ENCODE measurements around the gene KCNQ5. TPM values are rescaled to one million over a fixed set of nuclear protein-coding genes. Genes with fewer than 3 reads are reported as not detected.

Gene KCNQ5
- total RNA-seq, 1 donor from 2014 or later = 10.1 TPM

DNA sequence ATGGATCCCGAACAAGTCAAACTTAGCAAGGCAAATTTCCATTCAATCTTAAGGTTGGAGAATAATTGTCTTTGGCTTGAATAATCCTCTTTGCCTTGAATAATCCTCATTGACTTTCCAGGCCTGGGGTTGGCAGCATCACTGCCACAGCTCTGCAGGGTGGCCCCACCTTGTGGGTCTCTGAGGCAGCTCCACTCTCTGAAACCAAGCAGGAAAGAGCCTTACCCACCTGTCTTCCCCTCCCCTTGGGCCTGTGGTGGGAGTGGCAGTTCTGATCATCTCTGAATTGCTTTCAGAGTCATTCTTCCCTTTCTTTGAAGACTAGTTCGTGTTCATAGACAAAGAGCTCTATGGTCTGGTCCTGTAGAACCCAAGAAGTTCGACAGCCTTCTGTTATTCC is 47.5 kb downstream of the KCNQ5 start:
- H3K27ac Mint-ChIP-seq = no peak overlapping the region
- ChIA-PET CTCF (no interaction called here), POLR2A (no interaction called here)
- DNase-seq = no peak
- H3K9me3 Mint-ChIP-seq = no peaks in the 10 kb centered on the region
- ATAC-seq (ENCODE audit: low read depth) = no peak
- H3K36me3 Mint-ChIP-seq (ENCODE audit: low read depth) = no peaks in the 10 kb centered on the region
- TF ChIP-seq, protein P1, sequence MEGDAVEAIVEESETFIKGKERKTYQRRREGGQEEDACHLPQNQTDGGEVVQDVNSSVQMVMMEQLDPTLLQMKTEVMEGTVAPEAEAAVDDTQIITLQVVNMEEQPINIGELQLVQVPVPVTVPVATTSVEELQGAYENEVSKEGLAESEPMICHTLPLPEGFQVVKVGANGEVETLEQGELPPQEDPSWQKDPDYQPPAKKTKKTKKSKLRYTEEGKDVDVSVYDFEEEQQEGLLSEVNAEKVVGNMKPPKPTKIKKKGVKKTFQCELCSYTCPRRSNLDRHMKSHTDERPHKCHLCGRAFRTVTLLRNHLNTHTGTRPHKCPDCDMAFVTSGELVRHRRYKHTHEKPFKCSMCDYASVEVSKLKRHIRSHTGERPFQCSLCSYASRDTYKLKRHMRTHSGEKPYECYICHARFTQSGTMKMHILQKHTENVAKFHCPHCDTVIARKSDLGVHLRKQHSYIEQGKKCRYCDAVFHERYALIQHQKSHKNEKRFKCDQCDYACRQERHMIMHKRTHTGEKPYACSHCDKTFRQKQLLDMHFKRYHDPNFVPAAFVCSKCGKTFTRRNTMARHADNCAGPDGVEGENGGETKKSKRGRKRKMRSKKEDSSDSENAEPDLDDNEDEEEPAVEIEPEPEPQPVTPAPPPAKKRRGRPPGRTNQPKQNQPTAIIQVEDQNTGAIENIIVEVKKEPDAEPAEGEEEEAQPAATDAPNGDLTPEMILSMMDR (IDR thresholded peaks at IDR 0.05) = no peak
- H3K4me1 Mint-ChIP-seq = peaks cover 7% of the 10 kb centered on the region
- intact Hi-C loops (cut with micrococcal nuclease) = no loop called here
- H3K27me3 Mint-ChIP-seq = no peaks in the 10 kb centered on the region
- H3K4me3 Mint-ChIP-seq = no peak overlapping the region

DNA sequence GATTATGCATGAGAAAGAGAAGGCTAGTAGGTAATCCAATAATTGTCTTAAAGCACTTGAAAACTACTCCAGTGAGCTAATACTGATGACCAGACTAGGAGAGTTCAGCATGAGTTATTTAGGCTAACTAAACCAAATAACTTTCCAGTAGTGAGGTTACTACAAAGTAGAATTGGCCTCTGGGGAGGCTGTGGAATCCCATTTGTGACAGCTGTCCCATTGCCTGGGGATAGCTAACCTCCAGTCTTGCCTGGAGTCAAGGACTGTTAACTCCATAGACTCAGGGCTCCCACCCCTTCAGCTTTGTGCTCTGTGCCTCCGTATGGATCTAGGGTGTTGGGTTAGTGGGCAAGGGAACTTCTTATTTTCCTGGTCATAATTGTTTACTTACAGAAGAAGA is 51.0 kb downstream of the KCNQ5 start:
- POLR2A ChIA-PET = no interaction called here
- H3K4me3 Mint-ChIP-seq = no peak overlapping the region
- DNase-seq = no peak
- peaks cover 7% of the 10 kb centered on the region for H3K4me1 Mint-ChIP-seq
- no peak overlapping the region for H3K27ac Mint-ChIP-seq
- no peaks in the 10 kb centered on the region for H3K9me3 Mint-ChIP-seq
- no peaks in the 10 kb centered on the region for H3K27me3 Mint-ChIP-seq
- peaks cover 4% of the 10 kb centered on the region for H3K36me3 Mint-ChIP-seq (ENCODE audit: low read depth)
- TF ChIP-seq, protein P1 (IDR thresholded peaks at IDR 0.05) = no peak
- ATAC-seq (ENCODE audit: low read depth) = no peak
- CTCF ChIA-PET = no interaction called here
- intact Hi-C loops (cut with micrococcal nuclease) = no loop called here

DNA sequence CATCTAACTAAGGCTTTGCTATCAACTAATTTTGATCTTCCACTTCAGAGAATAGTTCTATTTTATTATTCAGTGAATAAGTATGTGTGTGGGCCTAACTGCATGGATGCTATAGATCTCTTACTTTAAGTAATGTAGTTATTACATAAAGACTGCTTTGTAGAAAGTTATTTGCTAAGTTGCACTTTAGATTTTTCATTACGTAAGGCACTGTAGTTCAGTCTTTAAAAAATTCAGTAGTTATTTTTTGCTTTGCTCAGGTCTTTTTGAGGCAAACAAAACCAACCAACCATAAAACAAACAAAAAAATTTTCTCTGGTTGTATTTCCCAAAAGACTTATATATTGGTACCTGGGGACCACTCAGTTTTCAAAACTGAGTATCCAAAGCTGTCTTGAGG is 53.0 kb downstream of the KCNQ5 start:
- H3K36me3 Mint-ChIP-seq (ENCODE audit: low read depth) = peaks cover 7% of the 10 kb centered on the region
- H3K27me3 Mint-ChIP-seq = no peaks in the 10 kb centered on the region
- ATAC-seq (ENCODE audit: low read depth) = no peak
- POLR2A ChIA-PET = no interaction called here
- TF ChIP-seq, protein P1 (IDR thresholded peaks at IDR 0.05) = no peak
- H3K9me3 Mint-ChIP-seq = no peaks in the 10 kb centered on the region
- no peak for DNase-seq
- CTCF ChIA-PET = no interaction called here
- H3K4me3 Mint-ChIP-seq = no peak overlapping the region
- no peak overlapping the region for H3K27ac Mint-ChIP-seq
- peaks cover 1% of the 10 kb centered on the region for H3K4me1 Mint-ChIP-seq
- intact Hi-C loops (cut with micrococcal nuclease) = no loop called here

DNA sequence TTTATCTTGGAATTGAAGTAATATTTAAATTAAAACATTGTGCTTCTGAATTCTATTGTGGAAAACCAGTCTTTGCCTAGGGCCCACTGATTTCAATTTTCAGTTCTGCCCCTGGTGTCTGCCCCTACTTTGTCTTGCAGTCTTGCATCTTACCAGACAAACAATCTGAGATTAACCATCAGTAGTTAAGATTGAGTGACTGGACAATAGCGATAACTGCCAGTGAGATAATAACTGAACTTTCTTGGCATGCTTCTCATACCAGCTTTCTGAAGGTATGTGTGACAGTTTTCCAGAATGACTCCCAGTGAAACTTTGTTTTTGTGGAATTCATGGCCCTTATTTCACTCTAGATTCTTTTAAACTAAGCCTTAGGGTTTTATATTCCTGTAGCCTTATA is 53.5 kb downstream of the KCNQ5 start:
- Mint-ChIP-seq H3K27ac (no peak overlapping the region), H3K4me3 (no peak overlapping the region), H3K4me1 (no peaks in the 10 kb centered on the region), H3K36me3 (ENCODE audit: low read depth) (peaks cover 7% of the 10 kb centered on the region), H3K27me3 (no peaks in the 10 kb centered on the region), H3K9me3 (no peaks in the 10 kb centered on the region)
- ATAC-seq (ENCODE audit: low read depth) (no peak), DNase-seq (no peak)
- POLR2A ChIA-PET = no interaction called here
- CTCF ChIA-PET = no interaction called here
- TF ChIP-seq, protein P1 (IDR thresholded peaks at IDR 0.05) = no peak
- intact Hi-C loops (cut with micrococcal nuclease) = no loop called here

DNA sequence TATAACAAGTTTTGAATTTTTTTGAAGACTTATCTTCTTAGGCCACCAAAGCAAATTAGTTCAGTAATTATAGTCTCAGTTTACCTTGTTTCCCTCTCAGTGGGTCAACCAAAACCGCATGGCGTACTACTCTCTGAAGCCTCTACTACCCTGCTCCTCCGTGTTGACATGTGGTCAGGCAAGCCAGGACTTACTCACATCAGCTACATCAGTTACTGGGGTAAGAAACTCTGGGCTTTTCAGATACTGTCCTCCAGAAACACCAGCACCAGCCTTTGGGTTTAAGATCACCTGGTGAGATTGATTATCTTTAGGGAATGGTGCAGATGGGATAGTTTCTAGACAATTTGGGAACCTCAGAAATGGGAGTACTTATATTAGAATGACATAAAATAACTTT is 55.1 kb downstream of the KCNQ5 start:
- intact Hi-C loops (cut with micrococcal nuclease) = no loop called here
- Mint-ChIP-seq H3K27ac (no peak overlapping the region), H3K4me1 (no peaks in the 10 kb centered on the region), H3K36me3 (ENCODE audit: low read depth) (peaks cover 7% of the 10 kb centered on the region), H3K27me3 (no peaks in the 10 kb centered on the region), H3K9me3 (no peaks in the 10 kb centered on the region), H3K4me3 (no peak overlapping the region)
- ATAC-seq (ENCODE audit: low read depth) (no peak), DNase-seq (no peak)
- TF ChIP-seq, protein P1 (IDR thresholded peaks at IDR 0.05) = no peak
- ChIA-PET CTCF (no interaction called here), POLR2A (no interaction called here)

Data from activated B cell treated with CpG ODN at 0.5 μM for 24 hours (primary cell).